Endometrial microvascular endothelial cells (primary cell): ENCODE measurements around the gene PEBP1. TPM values are rescaled to one million over a fixed set of nuclear protein-coding genes. Genes with fewer than 3 reads are reported as not detected.

Source experiments
- in situ Hi-C: cut with HindIII; loops from 2 replicates; pipeline ENCODE4 v1.10.0; 2017; ENCODE audit warnings: low sequenced_read_pairs, low pct_unique_long_range_greater_than_20kb; ENCODE audit errors: inconsistent ontology term
- total RNA-seq: library from RNA; depleted of rRNA; stranded (reverse); fragments of >200 nt; gene quantifications from one replicate; pipeline ENCODE4 v1.2.3, GENCODE V29; 2015; ENCODE audit errors: inconsistent ontology term

Gene PEBP1
- total RNA-seq: 260 TPM

- in situ Hi-C loops: no loop called here
Observed at GRCh38 chr12:118135788-118136558, at the start of gene PEBP1. Gene PEBP1 (plus strand): TSS chr12:118136124. CDS start chr12:118136210, 86 bp downstream.

DNA sequence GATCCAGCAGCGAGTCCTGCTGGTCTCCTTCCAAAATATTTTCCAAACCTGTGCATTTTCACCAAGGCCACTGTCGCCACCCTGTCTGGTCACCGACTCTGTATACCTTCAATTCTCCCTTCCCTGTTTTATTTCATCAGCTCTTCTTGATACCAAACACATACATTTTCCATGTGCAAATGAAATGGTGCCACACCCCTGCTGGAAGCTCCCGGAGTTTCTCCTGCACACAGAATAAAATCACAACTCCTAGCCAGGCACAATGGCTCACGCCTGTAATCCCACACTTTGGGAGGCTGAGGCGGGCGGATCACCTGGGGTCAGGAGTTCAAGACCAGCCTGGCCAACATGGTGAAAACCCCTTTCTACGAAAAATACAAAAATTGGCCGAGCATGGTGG lies 46.1 kb upstream of the PEBP1 start:
- in situ Hi-C loops: no loop called here

- in situ Hi-C loops: no loop called here
Observed at GRCh38 chr12:118094039-118094438, 41.9 kb upstream of the PEBP1 start.

GRCh38 chr12:118098401-118098800 lies 37.5 kb upstream of the PEBP1 start:
- in situ Hi-C loops: no loop called here

DNA sequence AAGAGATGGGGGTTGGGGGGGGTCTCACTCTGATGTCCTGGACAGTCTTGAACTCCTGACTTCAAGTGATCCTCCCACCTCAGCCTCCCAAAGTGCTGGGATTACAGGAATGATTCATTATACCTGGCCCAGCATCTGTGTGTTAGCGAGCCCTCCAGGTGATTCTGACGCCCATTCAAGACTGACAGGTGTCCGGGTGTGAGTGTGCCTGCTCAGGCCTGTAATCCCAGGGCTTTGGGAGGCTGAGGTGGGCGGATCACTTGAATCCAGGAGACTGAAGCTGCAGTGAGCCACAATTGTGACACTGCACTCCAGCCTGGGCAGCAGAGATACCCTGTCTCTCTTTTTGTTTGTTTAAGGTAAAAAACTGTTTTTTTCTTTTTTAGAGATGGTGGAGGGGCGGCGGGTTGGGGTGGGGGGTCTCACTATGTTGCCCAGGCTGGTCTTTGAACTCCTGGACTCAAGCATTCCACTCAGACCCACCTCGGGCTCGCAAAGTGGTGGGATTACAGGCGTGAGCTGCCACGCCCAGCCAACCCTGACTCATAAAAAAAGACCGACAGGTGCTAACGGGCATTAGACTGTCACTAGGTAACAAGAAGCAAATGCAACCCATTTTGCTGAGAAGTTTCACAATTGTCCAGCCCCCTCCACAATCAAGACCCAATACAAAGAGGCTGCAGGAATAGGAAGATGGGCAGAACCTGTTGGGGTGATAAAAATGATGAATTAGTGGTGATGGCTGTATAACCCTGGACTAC lies 36.8 kb upstream of the PEBP1 start:
- in situ Hi-C loops: no loop called here

DNA sequence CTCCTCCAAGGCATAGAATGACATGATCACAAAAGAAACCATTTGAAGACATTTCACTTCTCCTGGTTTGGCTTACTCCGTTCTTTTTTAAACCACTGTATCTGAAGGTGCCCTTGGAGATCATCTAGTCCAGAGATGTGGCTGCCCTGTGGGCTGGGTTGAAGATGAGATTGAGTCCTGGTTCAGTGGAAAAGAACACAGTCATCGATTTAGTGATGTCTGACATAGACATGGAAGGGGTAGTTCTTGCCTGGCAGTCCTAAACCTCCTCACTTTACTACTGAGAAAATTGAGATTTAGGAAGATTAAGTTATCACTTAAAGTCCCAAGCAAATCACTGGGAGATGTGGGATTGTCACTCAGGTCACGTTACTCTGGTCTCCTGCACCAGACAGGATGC lies 34.9 kb upstream of the PEBP1 start:
- in situ Hi-C loops: no loop called here

- in situ Hi-C loops: no loop called here
Observed at GRCh38 chr12:118102070-118102469, 33.9 kb upstream of the PEBP1 start.

- in situ Hi-C loops: no loop called here
Observed at GRCh38 chr12:118102609-118103008, 33.3 kb upstream of the PEBP1 start.

- in situ Hi-C loops: no loop called here
Observed at GRCh38 chr12:118103201-118103600, 32.7 kb upstream of the PEBP1 start.

- in situ Hi-C loops: no loop called here
Observed at GRCh38 chr12:118103601-118104382, 32.1 kb upstream of the PEBP1 start, which contains the start of gene VSIG10. Gene VSIG10 (minus strand): TSS chr12:118104011. CDS start chr12:118103671, 340 bp downstream.

DNA sequence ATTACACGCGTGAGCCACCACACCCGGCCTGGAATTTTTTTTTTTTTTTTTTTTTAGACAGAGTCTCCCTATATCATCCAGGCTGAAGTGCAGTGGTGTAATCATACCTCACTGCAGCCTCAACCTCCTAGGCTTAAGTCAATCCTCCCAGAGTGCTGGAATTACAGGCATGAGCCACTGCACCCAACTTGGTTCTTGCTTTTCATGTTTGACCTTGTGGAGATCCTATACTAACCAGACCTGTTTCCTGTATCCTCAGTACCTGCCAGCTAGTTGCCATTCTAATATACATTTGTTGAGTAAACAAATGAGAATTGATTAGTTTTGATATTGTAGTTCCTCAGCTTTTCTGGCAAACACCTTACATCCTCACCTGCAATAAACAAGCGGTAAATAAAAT lies 28.9 kb upstream of the PEBP1 start:
- in situ Hi-C loops: no loop called here

- in situ Hi-C loops: no loop called here
Observed at GRCh38 chr12:118107694-118108093, 28.2 kb upstream of the PEBP1 start.

GRCh38 chr12:118109088-118109487 lies 26.8 kb upstream of the PEBP1 start:
- in situ Hi-C loops: no loop called here

GRCh38 chr12:118119449-118119879 lies 16.5 kb upstream of the PEBP1 start:
- in situ Hi-C loops: no loop called here

GRCh38 chr12:118120579-118121363 lies 15.2 kb upstream of the PEBP1 start:
- in situ Hi-C loops: no loop called here

DNA sequence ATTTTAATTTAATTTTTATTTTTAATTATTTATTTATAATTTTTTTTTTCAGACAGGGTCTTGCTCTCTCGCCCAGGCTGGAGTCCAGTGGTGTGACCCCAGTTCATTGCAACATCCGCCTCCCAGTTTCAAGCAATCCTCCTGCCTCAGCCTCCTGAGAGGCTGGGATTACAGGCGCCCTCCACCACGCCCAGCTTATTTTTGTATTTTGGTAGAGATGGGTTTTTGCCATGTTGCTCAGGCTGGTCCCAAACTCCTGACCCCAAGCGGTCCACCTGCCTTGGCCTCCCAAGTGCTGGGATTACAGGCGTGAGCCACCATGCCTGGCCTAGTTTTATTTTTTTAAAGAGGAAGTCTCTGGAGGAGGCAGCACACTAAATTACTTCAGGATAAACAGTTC lies 13.7 kb upstream of the PEBP1 start:
- in situ Hi-C loops: no loop called here

GRCh38 chr12:118124333-118124874 lies 11.5 kb upstream of the PEBP1 start:
- in situ Hi-C loops: no loop called here

DNA sequence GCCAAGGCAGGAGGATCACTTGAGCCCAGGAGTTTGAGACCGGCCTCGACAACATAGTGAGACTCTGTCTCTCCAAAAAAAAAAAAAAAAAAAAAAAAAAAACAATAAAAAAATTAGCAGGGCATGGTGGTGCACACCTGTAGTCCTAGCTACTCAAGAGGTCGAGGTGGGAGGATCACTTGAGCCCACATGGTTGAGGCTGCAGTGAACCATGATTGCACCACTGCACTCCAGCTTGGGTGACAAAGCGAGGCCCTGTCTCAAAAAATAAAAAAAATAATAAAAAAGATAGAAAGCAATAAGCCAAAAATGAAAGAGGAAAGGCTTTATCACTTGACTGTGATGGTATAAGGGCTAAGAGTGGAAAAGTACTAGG lies 10.2 kb upstream of the PEBP1 start:
- in situ Hi-C loops: no loop called here
